Caco-2 (cell line): Measurements from ENCODE around the gene SULT2B1. TPM values are rescaled to one million over a fixed set of nuclear protein-coding genes. Genes with fewer than 3 reads are reported as not detected.
"Not testable (repeated sequence)": the region's sequence is repeated elsewhere in the genome, so short reads cannot be mapped to it uniquely, and the experiment has no call there.

ENCODE experiments used
- BruUV-seq: library from RNA; stranded (reverse); fragments of 400-500 nt; replicated peaks from 2 replicates; lab custom pipeline; 2021; lab: Mats Ljungman, UMichigan
- CTCF ChIA-PET: fragments of 300-600 bp; sonication (Branson Sonifier 250); formaldehyde crosslinking; loops from one replicate; lab custom pipeline; 2022; ENCODE audit warnings: antibody characterized with exemption; lab: Charles Lee
- POLR2A ChIA-PET: fragments of 300-600 bp; sonication (Branson Sonifier 250); formaldehyde crosslinking; loops from one replicate; lab custom pipeline; 2022; ENCODE audit warnings: antibody characterized with exemption; lab: Charles Lee
- DNase-seq, 2 experiments: peaks; one replicate each; pipeline versions ENCODE4 v3.0.0 to v3.0.0-alpha.2; 2020 to 2022
- H3K27me3 ChIP-seq: replicated peaks from 2 replicates; pipeline ENCODE4 v1.6.0; 2011; ENCODE audit warnings: low read length; ENCODE audit not compliant: control insufficient read depth, insufficient read depth
- H3K36me3 ChIP-seq: 2 replicates; pipeline ENCODE4 v1.5.1; 2011; ENCODE audit warnings: low read length; ENCODE audit not compliant: control insufficient read depth, insufficient read depth
- H3K4me1 ChIP-seq: fragments of 250-450 bp; sonication (Bioruptor Pico); 2 replicates; pipeline ENCODE4 v1.5.1; 2020; ENCODE audit warnings: mild to moderate bottlenecking
- H3K4me3 ChIP-seq: 2 replicates; pipeline ENCODE4 v1.5.1; 2011; ENCODE audit warnings: low read depth, mild to moderate bottlenecking, control low read depth, low read length
- H3K9me3 ChIP-seq: fragments of 250-450 bp; sonication (Bioruptor Pico); 2 replicates; pipeline ENCODE4 v1.5.1; 2020; ENCODE audit warnings: mild to moderate bottlenecking, moderate library complexity
- H3K27ac Mint-ChIP-seq: one replicate; pipeline ENCODE4 v1.8.0; 2022; ENCODE audit warnings: mixed read lengths; ENCODE audit not compliant: unreplicated experiment
- H3K27me3 Mint-ChIP-seq: one replicate; pipeline ENCODE4 v1.8.0; 2022; ENCODE audit warnings: mixed read lengths; ENCODE audit not compliant: insufficient read depth, unreplicated experiment
- H3K36me3 Mint-ChIP-seq: one replicate; pipeline ENCODE4 v1.8.0; 2022; ENCODE audit warnings: mild to moderate bottlenecking, mixed read lengths; ENCODE audit not compliant: insufficient read depth, unreplicated experiment
- H3K4me1 Mint-ChIP-seq: one replicate; pipeline ENCODE4 v1.8.0; 2022; ENCODE audit warnings: low read depth, mixed read lengths; ENCODE audit not compliant: unreplicated experiment
- H3K4me3 Mint-ChIP-seq: one replicate; pipeline ENCODE4 v1.8.0; 2022; ENCODE audit warnings: mild to moderate bottlenecking, moderate library complexity, mixed read lengths; ENCODE audit not compliant: unreplicated experiment
- H3K9me3 Mint-ChIP-seq: one replicate; pipeline ENCODE4 v1.8.0; 2022; ENCODE audit warnings: mixed read lengths; ENCODE audit not compliant: unreplicated experiment
- CTCF ChIP-seq, 2 experiments: fragments of 200-600 bp in 1 of 2; IDR thresholded peaks; 1 replicate in 1 of 2; 2 replicates in 1 of 2; pipeline versions ENCODE4 v1.5.1 to v1.8.0; 2011 to 2022; ENCODE audit warnings: antibody characterized with exemption in 1 of 2, control low read depth in 1 of 2, inconsistent platforms in 1 of 2, low read depth in 1 of 2, low read length in 1 of 2, mild to moderate bottlenecking in 1 of 2, moderate library complexity in 1 of 2; ENCODE audit not compliant: insufficient read depth in 1 of 2, severe bottlenecking in 1 of 2, unreplicated experiment in 1 of 2
- intact Hi-C: fragments of 100-400 bp; cut with micrococcal nuclease; formaldehyde crosslinking; loops from one replicate; pipeline ENCODE4 v1.10.0; 2022; ENCODE audit not compliant: unreplicated experiment
- total RNA-seq: library from RNA; stranded (reverse); gene quantifications from 2 replicates; pipeline ENCODE4 v1.2.3, GENCODE V29; 2022

The SULT2B1 gene
- total RNA-seq, 1 experiment from 2014 or later = 1.4 TPM

- peaks cover 5% of the 10 kb centered on the region; the same call in 1 of the 2 replicates for H3K4me1 ChIP-seq
- POLR2A ChIA-PET = interaction anchor here (0.6 kb wide), 1 partner anchor 17 kb away, joined by 3 read pairs; no protein-coding TSS in a partner anchor
- BruUV-seq = no TSS peak
- H3K9me3 ChIP-seq = peaks cover 4% of the 10 kb centered on the region; the same call in 1 of the 2 replicates
- H3K9me3 Mint-ChIP-seq = no peaks in the 10 kb centered on the region
- TF ChIP-seq CTCF (IDR thresholded peaks at IDR 0.05; ENCODE audit: insufficient read depth in 1 of 2, low read depth in 1 of 2, low read length in 1 of 2, severe bottlenecking in 1 of 2, unreplicated experiment in 1 of 2) = no peak
- peaks cover 9% of the 10 kb centered on the region for H3K4me1 Mint-ChIP-seq
- H3K36me3 ChIP-seq = no peaks in the 10 kb centered on the region
- CTCF ChIA-PET = no interaction called here
- no peak overlapping the region for H3K4me3 Mint-ChIP-seq
- no peak overlapping the region for H3K4me3 ChIP-seq
- DNase-seq = no peak
- H3K27me3 Mint-ChIP-seq = no peaks in the 10 kb centered on the region
- intact Hi-C loops = no loop called here
- no peak overlapping the region for H3K27ac Mint-ChIP-seq
- no peaks in the 10 kb centered on the region for H3K36me3 Mint-ChIP-seq
- no peaks in the 10 kb centered on the region for H3K27me3 ChIP-seq
These were observed 14.4 kb upstream of the SULT2B1 start for GRCh38 chr19:48537541-48537940.

GRCh38 chr19:48538057-48538456 is 13.9 kb upstream of the SULT2B1 start:
- BruUV-seq, H3K36me3 Mint-ChIP-seq, DNase-seq, H3K4me3 Mint-ChIP-seq, H3K27ac Mint-ChIP-seq, H3K4me1 ChIP-seq, POLR2A ChIA-PET, H3K9me3 ChIP-seq, H3K36me3 ChIP-seq, H3K4me3 ChIP-seq, H3K27me3 Mint-ChIP-seq, CTCF ChIA-PET, intact Hi-C loops, H3K9me3 Mint-ChIP-seq, H3K27me3 ChIP-seq: not testable (repeated sequence)
- H3K4me1 Mint-ChIP-seq = peaks cover 11% of the 10 kb centered on the region

- Histone ChIP-seq H3K4me3 (no peak overlapping the region), H3K36me3 (no peaks in the 10 kb centered on the region), H3K4me1 (peaks cover 10% of the 10 kb centered on the region), H3K27me3 (no peaks in the 10 kb centered on the region), H3K9me3 (peaks cover 4% of the 10 kb centered on the region; the same call in 1 of the 2 replicates)
- ChIA-PET POLR2A (interaction anchor here (0.6 kb wide), 1 partner anchor 15 kb away, joined by 15 read pairs; no protein-coding TSS in a partner anchor), CTCF (interaction anchor here (1.6 kb wide), 1 partner anchor 45 kb away, joined by 6 read pairs; no protein-coding TSS in a partner anchor)
- no peak for TF ChIP-seq CTCF (IDR thresholded peaks at IDR 0.05; ENCODE audit: insufficient read depth in 1 of 2, low read depth in 1 of 2, low read length in 1 of 2, severe bottlenecking in 1 of 2, unreplicated experiment in 1 of 2)
- H3K9me3 Mint-ChIP-seq = no peaks in the 10 kb centered on the region
- DNase-seq = no peak
- intact Hi-C loops = no loop called here
- no peaks in the 10 kb centered on the region for H3K27me3 Mint-ChIP-seq
- H3K4me3 Mint-ChIP-seq = no peak overlapping the region
- H3K36me3 Mint-ChIP-seq = no peaks in the 10 kb centered on the region
- H3K4me1 Mint-ChIP-seq = peaks cover 16% of the 10 kb centered on the region
- H3K27ac Mint-ChIP-seq = no peak overlapping the region
- BruUV-seq = no TSS peak
These were observed 12.4 kb upstream of the SULT2B1 start for GRCh38 chr19:48539503-48540096.
